Measurements from ENCODE around the gene MBNL3. TPM values are rescaled to one million over a fixed set of nuclear protein-coding genes. Genes with fewer than 3 reads are reported as not detected.

MBNL3 gene
- total RNA-seq, 2 donors from 2014 or later = 12.0 to 282 TPM

- Histone ChIP-seq H3K27ac (no peak overlapping the region), H3K27me3 (replicated peaks; ENCODE audit: insufficient read depth) (no peaks in the 10 kb centered on the region), H3K4me1 (replicated peaks) (no peaks in the 10 kb centered on the region), H3K9me3 (no peaks in the 10 kb centered on the region), H3K4me3 (no peak overlapping the region), H3K36me3 (no peaks in the 10 kb centered on the region)
- TF ChIP-seq CTCF (IDR thresholded peaks at IDR 0.05) = no peak
- no peak for DNase-seq (ENCODE audit: low spot score)
- 94% methylated on average over 2 of the region's 2 CpGs for WGBS
- intact Hi-C loops (cut with DNase I) = no loop called here
These were observed 5.3 kb downstream of the MBNL3 start for GRCh38 chrX:132483488-132483887.

GRCh38 chrX:132482632-132483031 is 6.2 kb downstream of the MBNL3 start:
- Histone ChIP-seq H3K4me1 (replicated peaks) (no peaks in the 10 kb centered on the region), H3K4me3 (no peak overlapping the region), H3K27me3 (replicated peaks; ENCODE audit: insufficient read depth) (no peaks in the 10 kb centered on the region), H3K9me3 (no peaks in the 10 kb centered on the region), H3K36me3 (no peaks in the 10 kb centered on the region), H3K27ac (no peak overlapping the region)
- intact Hi-C loops (cut with DNase I) = no loop called here
- WGBS = 66% methylated on average over 4 of the region's 4 CpGs
- no peak for TF ChIP-seq CTCF (IDR thresholded peaks at IDR 0.05)
- no peak for TF ChIP-seq POLR2AphosphoS5 (IDR thresholded peaks at IDR 0.05)
- no peak for TF ChIP-seq POLR2A (IDR thresholded peaks at IDR 0.05)
- no peak for DNase-seq (ENCODE audit: low spot score)

GRCh38 chrX:132481449-132481848 is 7.4 kb downstream of the MBNL3 start:
- no peak overlapping the region for H3K4me3 ChIP-seq
- TF ChIP-seq CTCF (IDR thresholded peaks at IDR 0.05) = no peak
- no peak for TF ChIP-seq POLR2A (IDR thresholded peaks at IDR 0.05)
- TF ChIP-seq POLR2AphosphoS5 (IDR thresholded peaks at IDR 0.05) = no peak
- no peaks in the 10 kb centered on the region for H3K27me3 ChIP-seq (replicated peaks; ENCODE audit: insufficient read depth)
- H3K36me3 ChIP-seq = no peaks in the 10 kb centered on the region
- WGBS = 0% methylated on average over 1 of the region's 1 CpG
- no peaks in the 10 kb centered on the region for H3K4me1 ChIP-seq (replicated peaks)
- no peak overlapping the region for H3K27ac ChIP-seq
- no peak for DNase-seq (ENCODE audit: low spot score)
- H3K9me3 ChIP-seq = no peaks in the 10 kb centered on the region
- intact Hi-C loops (cut with DNase I) = no loop called here

GRCh38 chrX:132480581-132481203 is 8.1 kb downstream of the MBNL3 start:
- Histone ChIP-seq H3K4me3 (peak overlapping the region in 1 of 2 donors; percentile 2), H3K36me3 (no peaks in the 10 kb centered on the region), H3K4me1 (replicated peaks) (no peaks in the 10 kb centered on the region), H3K9me3 (no peaks in the 10 kb centered on the region), H3K27me3 (replicated peaks; ENCODE audit: insufficient read depth) (no peaks in the 10 kb centered on the region), H3K27ac (peak overlapping the region; percentile 26 to 27)
- no peak for TF ChIP-seq POLR2A (IDR thresholded peaks at IDR 0.05)
- peak; percentile 56 for TF ChIP-seq POLR2AphosphoS5 (IDR thresholded peaks at IDR 0.05)
- intact Hi-C loops (cut with DNase I) = no loop called here
- 7% methylated on average over 6 of the region's 6 CpGs for WGBS
- peak; percentile 36 for DNase-seq (ENCODE audit: low spot score)

GRCh38 chrX:132474544-132475248 is 14.1 kb downstream of the MBNL3 start:
- H3K4me3 ChIP-seq = no peak overlapping the region
- 94% methylated on average over 1 of the region's 1 CpG for WGBS
- no peak for DNase-seq (ENCODE audit: low spot score)
- H3K27me3 ChIP-seq (replicated peaks; ENCODE audit: insufficient read depth) = no peaks in the 10 kb centered on the region
- TF ChIP-seq CTCF (IDR thresholded peaks at IDR 0.05) = no peak
- TF ChIP-seq POLR2A (IDR thresholded peaks at IDR 0.05) = no peak
- TF ChIP-seq POLR2AphosphoS5 (IDR thresholded peaks at IDR 0.05) = no peak
- intact Hi-C loops (cut with DNase I) = no loop called here
- H3K36me3 ChIP-seq = no peaks in the 10 kb centered on the region
- no peaks in the 10 kb centered on the region for H3K9me3 ChIP-seq
- H3K27ac ChIP-seq = no peak overlapping the region
- no peaks in the 10 kb centered on the region for H3K4me1 ChIP-seq (replicated peaks)
